BE2C (cell line): ENCODE data around the gene MBTD1.
A peak's percentile ranks its signal among the peaks of the same experiment; 100 is the strongest.

Experiments
- DNase-seq: peaks from one replicate; pipeline ENCODE4 v3.0.0-alpha.2; 2020
- H3K27me3 ChIP-seq: fragments of 250-450 bp; sonication (Bioruptor Pico); 2 replicates; pipeline ENCODE4 v1.5.1; 2020; ENCODE audit warnings: mild to moderate bottlenecking
- H3K36me3 ChIP-seq: fragments of 250-450 bp; sonication (Bioruptor Pico); 2 replicates; pipeline ENCODE4 v1.5.1; 2020; ENCODE audit warnings: mild to moderate bottlenecking
- H3K4me1 ChIP-seq: fragments of 250-450 bp; sonication (Bioruptor Pico); 2 replicates; pipeline ENCODE4 v1.5.1; 2020
- H3K4me3 ChIP-seq: 2 replicates; pipeline ENCODE4 v1.5.1; 2011; ENCODE audit warnings: low read depth, low read length
- H3K9me3 ChIP-seq: fragments of 250-450 bp; sonication (Bioruptor Pico); 2 replicates; pipeline ENCODE4 v1.5.1; 2020
- TF ChIP-seq, protein P1 (sequence below): IDR thresholded peaks from 2 replicates; pipeline ENCODE4 v1.5.1; 2012; ENCODE audit warnings: mild to moderate bottlenecking, low read depth, low read length

MBTD1 gene

DNA sequence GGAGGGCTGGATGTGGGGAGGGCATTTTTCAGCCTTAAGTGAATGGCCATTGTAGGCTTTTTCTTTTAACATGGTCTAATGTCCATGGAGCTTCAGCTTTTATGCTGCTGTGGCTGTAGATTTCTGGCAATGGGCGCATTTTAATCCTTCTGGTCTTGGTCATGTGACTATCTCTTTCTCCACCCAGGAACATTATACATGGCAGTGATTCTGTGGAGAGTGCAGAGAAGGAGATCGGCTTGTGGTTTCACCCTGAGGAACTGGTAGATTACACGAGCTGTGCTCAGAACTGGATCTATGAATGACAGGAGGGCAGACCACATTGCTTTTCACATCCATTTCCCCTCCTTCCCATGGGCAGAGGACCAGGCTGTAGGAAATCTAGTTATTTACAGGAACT is 98.3 kb downstream of the MBTD1 start:
- peaks cover 74% of the 10 kb centered on the region for H3K36me3 ChIP-seq
- no peak overlapping the region for H3K4me3 ChIP-seq
- DNase-seq = no peak
- TF ChIP-seq, protein P1, sequence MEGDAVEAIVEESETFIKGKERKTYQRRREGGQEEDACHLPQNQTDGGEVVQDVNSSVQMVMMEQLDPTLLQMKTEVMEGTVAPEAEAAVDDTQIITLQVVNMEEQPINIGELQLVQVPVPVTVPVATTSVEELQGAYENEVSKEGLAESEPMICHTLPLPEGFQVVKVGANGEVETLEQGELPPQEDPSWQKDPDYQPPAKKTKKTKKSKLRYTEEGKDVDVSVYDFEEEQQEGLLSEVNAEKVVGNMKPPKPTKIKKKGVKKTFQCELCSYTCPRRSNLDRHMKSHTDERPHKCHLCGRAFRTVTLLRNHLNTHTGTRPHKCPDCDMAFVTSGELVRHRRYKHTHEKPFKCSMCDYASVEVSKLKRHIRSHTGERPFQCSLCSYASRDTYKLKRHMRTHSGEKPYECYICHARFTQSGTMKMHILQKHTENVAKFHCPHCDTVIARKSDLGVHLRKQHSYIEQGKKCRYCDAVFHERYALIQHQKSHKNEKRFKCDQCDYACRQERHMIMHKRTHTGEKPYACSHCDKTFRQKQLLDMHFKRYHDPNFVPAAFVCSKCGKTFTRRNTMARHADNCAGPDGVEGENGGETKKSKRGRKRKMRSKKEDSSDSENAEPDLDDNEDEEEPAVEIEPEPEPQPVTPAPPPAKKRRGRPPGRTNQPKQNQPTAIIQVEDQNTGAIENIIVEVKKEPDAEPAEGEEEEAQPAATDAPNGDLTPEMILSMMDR = no peak
- no peaks in the 10 kb centered on the region for H3K9me3 ChIP-seq
- no peaks in the 10 kb centered on the region for H3K4me1 ChIP-seq
- H3K27me3 ChIP-seq = no peaks in the 10 kb centered on the region

DNA sequence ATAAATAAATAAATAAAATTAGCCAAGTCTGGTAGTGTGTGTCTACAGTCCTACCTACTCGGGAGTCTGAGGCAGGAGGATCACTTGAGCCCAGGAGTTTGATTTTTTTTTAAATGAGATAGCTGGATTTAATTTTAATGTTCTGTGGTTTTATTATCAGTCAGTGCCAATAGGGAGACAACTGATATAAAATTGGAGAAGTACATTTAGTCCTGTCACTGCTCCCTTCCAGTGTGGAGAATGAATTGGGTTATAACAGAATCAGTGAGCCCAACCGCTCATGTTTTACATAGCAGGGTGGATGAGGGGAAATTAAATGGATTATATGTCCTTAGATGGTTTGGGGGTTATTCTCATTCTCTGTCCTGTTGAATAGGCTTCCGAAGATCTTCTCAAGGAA is 100.2 kb downstream of the MBTD1 start:
- Histone ChIP-seq H3K4me1 (no peaks in the 10 kb centered on the region), H3K4me3 (no peak overlapping the region), H3K36me3 (peaks cover 87% of the 10 kb centered on the region), H3K27me3 (no peaks in the 10 kb centered on the region), H3K9me3 (no peaks in the 10 kb centered on the region)
- DNase-seq = no peak
- TF ChIP-seq, protein P1 = no peak

DNA sequence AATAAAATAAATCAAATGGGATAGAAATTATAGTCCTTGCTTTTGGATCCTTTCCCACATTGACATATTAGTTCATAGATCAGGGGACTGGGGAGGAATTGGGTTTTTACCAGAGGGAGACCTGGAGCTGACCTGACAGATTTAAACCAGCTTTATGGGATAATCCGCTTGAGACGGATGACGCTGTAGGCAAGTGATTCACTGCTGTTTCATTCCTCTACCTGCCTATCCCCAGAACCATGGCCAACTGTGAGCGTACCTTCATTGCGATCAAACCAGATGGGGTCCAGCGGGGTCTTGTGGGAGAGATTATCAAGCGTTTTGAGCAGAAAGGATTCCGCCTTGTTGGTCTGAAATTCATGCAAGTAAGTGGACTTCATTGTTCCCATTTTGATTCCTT is 104.4 kb downstream of the MBTD1 start:
- Histone ChIP-seq H3K9me3 (no peaks in the 10 kb centered on the region), H3K4me1 (no peaks in the 10 kb centered on the region), H3K36me3 (peaks cover 52% of the 10 kb centered on the region), H3K4me3 (peak overlapping the region; percentile 99; the same call in 1 of the 2 replicates), H3K27me3 (no peaks in the 10 kb centered on the region)
- DNase-seq = no peak
- TF ChIP-seq, protein P1 = no peak

DNA sequence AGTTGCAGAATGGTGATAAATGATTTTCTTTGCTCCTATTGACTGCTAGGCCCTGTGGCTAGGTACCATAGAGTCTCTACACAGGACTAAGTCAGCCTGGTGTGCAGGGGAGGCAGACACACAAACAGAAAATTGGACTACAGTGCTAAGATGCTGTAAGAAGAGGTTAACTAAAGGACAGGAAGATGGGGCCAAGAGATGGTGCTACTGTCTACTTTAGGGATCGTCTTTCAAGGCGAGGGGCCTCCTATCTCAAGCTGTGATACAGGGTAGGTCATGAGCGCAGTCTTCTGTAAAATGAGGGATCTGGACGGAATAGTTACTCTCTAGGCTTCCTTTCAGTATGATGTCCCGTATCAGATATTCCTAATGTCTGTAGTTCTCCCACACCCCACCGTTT is 105.7 kb downstream of the MBTD1 start:
- Histone ChIP-seq H3K27me3 (no peaks in the 10 kb centered on the region), H3K36me3 (peaks cover 39% of the 10 kb centered on the region), H3K4me3 (peak overlapping the region; percentile 99), H3K4me1 (no peaks in the 10 kb centered on the region), H3K9me3 (no peaks in the 10 kb centered on the region)
- TF ChIP-seq, protein P1 = no peak
- no peak for DNase-seq

DNA sequence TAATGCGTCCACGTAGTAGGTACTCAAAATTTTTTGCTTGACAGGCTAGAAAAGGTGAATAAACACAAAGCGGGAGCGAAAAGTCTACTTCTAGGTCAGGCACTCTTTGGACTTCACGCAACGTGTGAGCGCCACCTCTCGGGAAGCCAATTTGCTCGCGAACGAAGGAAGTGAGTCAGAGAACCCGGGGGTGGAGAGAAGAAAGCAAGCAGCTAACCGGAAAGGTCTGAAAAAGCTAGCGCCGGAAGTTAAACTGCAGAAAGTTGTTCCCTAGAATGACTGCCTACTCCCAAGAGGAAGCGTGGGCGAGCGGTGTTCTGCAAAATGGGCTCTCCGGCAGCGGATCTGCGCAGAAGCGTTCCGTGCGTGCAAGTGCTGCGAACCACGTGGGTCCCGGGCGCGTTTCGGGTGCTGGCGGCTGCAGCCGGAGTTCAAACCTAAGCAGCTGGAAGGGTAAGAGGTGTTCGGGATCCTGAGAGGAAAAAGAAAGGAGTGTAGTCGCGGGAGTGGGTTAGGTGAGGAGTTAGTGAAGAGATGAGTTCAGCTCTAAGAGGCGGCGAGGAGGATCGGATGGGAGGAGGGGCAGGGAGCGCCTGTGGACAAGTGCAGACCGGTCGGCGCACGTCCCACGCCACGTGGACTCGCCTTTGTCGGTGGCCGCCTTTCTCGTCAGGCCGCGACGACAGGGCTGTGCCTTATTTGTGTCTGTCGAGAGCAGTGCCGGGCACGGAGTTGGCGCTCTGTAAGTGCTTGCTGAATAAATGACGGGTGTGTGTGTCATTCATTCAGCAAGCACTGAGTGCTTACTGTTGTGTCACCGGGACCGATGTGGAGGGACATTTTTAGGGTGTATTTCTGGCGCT is 106.4 kb downstream of the MBTD1 start, which contains the start of gene NME1:
TSS of gene NME1 (plus strand) at position 350 of the 863 bp plus-strand sequence. CDS start 2,096 bp downstream, outside the sequence.
- no peaks in the 10 kb centered on the region for H3K4me1 ChIP-seq
- peak within 1 kb of the TSS; percentile 99 for H3K4me3 ChIP-seq
- no peaks in the 10 kb centered on the region for H3K27me3 ChIP-seq
- peak; percentile 95 for DNase-seq
- TF ChIP-seq, protein P1 = peak; percentile 93
- H3K36me3 ChIP-seq = peaks cover 32% of the 10 kb centered on the region
- no peaks in the 10 kb centered on the region for H3K9me3 ChIP-seq

DNA sequence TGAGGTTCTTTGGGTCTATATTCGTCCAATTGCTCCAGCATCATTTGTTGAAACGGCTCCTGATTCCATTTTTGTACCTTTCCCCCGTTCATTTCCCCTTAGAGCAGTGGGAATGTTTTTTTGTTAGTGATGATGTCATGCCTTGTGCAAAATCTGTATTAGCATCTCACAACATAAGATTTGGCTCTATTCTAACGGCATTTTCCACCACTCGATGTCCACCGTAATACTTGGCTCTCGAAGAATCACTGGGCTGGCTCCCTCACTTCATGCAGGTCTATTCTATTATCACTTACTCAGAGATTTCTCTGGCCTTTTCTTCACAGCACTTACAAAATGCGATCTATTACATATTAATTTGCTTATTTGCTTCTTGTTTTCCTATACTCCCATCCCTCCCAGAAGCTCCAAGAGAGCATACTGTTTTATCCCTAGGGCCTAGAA is 107.1 kb downstream of the MBTD1 start:
- Histone ChIP-seq H3K4me3 (peak overlapping the region; percentile 99), H3K4me1 (no peaks in the 10 kb centered on the region), H3K36me3 (peaks cover 26% of the 10 kb centered on the region), H3K27me3 (no peaks in the 10 kb centered on the region), H3K9me3 (no peaks in the 10 kb centered on the region)
- TF ChIP-seq, protein P1 = no peak
- DNase-seq = no peak
